DMS53 treated with DMSO at 0.1 percent for 48 hours (cell line): ENCODE results near the gene FAM163A.

ENCODE experiments used
- DNase-seq: peaks from one replicate; lab custom pipeline; 2025; ENCODE audit not compliant: unreplicated experiment; lab: John Stamatoyannopoulos, UW

Gene FAM163A

DNA sequence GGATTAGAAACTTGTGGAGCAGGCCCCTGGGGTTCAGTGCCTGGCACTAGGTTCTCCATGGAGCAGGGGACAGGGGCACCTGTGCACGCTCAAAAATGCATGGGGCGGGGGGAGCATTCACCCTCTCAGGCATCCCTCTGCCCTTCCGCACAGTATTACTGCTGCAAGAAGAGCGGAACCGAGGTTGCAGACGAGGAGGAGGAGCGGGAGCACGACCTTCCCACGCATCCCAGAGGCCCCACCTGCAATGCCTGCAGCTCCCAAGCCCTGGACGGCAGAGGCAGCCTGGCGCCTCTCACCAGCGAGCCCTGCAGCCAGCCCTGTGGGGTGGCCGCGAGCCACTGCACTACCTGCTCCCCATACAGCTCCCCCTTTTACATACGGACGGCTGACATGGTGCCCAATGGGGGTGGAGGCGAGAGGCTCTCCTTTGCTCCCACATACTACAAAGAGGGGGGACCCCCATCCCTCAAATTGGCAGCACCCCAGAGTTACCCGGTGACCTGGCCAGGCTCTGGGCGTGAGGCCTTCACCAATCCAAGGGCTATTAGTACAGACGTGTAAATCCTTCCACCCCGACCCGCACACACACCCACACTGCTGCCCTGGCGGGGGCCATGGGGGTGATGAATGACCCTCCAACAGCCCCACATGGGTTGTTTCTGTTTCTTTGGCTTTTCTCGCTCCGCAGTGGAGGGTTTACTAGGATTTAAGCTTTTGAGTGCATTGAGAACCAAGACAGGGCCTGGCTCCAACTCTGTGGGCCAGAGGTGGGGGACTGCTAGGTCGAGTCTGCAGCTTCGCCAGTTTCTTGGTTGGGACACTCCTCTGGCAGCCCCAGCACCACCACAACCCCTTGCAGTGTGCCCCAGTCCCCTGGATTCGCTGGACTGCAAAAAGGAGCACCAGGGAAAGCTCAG lies 70.8 kb downstream of the FAM163A start:
- no peak for DNase-seq

DNA sequence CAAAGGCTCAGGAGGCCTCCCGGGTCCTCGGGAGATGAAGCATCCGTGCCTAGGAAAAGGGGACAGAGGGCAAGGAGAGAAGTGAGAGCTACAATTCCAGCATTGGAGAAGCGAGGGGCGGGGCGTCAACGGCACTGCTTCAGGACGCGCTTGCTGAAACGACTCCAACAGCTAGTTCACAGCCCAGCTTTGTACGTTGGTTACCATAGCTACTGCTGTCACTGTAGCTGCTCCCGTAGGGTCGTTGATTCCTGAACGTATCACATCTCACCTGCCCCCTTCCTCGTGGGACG lies 71.4 kb downstream of the FAM163A start:
- peak; percentile 88 for DNase-seq

DNA sequence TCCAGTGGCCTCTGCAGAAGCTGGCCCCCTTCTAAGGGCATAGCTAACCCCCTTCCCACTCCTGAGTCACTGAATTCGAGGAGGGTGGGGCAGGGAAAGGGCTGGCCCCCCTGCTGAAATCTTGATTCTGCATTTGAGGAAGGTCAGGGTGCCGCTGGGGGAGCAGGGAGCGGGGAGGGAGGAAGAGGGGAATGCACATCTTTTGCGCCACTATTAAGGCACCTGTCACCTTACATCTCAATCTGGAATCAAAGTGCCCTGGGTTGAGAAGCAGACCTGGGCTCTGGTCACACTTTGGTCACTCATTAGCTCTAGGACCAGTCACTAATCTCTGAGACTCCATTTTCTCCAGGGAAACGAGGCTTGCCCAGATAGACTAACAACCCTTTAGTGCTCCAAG lies 72.5 kb downstream of the FAM163A start:
- peak; percentile 44 for DNase-seq

DNA sequence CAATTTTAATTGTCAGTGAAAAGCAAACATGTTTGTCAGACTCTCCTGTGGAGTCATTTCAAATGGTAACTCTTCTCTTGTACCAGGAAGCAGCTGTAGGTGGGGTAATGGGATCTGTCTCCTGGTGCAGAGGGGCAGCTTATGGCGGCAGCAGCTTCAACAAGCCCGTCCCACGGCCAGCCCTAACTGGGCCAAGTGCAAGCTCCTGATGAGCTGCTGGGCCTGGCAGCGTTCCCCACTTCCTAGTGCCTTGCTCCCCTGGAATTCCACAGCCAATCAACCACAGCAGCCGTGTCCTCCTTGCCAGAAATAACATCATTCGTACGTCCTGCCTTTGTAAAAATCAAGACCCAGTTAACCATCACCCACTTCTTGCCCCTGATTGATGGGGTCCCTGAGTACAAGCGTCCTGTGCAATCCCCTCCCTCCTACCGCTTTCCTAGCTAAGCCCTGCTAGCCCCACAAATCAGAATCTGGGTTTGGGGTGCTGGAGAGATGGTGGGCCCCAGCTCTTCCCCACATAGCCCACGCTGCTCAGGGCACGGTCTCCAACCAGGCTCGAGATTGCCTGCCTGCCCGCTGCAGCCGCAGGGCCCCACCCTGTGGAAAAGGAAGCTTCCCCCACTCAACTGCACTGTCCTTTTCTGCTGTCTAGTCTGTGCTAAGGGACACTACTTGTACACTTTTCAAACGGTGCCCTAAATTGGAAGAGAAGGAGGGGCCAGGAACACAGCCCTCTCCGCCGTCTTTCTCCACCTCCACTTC lies 73.3 kb downstream of the FAM163A start:
- DNase-seq = peak; percentile 41

DNA sequence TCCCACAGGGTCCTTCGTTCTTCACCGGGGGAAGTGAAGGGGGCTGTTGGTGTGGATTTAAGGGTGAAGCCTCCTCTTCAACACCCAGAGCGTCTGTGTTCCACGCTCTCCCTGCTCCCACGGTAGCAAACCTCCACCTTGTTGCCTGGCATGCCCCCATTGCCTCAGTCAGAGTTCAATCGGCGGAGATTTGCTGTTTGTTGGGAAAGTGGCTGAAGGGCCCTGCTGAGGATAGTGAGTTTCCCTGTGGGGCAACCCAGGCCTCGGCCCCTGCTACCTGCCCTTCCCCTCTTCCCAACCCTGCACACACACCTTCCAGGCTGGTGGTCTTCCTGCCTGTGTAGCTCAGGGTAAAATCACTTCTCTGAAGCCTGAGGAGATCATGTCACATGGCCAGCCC lies 74.0 kb downstream of the FAM163A start:
- DNase-seq = no peak

DNA sequence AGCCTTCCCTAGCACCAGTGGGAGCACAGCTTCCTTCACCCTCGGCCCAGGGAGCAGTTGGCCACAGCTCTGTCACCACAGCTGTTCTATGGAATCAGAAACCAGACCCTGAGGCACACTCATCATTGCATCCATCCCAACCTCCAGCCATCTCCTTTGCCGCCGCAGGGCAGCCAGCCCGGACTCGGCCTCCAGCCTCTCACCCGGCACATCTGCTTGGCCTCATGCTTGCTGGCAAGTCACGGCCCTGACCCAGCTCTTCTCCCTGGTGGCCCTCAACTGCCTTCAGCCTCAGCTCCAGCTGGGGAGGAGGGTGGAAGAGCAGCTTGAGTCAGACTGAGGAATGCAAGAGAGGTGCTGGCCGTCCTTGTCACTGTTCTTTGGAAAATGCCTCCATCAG lies 74.7 kb downstream of the FAM163A start:
- DNase-seq = no peak

DNA sequence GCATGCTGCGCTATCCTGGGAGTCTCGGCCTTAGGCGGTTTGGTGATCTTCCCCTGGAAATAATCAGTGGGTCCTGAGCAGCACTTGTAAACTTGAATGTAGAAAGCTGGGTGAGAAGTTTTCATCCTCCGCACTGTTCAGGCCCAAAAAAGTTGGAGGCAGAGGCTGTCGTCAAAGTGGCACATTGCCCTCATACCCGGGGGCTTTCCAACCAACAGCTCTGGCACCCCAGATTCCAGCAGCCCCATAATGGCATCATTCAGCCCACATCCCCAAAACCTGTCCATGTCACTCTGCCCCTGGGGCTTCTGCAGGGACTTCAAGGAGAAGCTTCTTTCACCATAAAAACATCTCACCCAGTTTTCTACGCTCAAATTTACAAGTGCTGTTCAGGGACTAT lies 75.2 kb downstream of the FAM163A start:
- no peak for DNase-seq

DNA sequence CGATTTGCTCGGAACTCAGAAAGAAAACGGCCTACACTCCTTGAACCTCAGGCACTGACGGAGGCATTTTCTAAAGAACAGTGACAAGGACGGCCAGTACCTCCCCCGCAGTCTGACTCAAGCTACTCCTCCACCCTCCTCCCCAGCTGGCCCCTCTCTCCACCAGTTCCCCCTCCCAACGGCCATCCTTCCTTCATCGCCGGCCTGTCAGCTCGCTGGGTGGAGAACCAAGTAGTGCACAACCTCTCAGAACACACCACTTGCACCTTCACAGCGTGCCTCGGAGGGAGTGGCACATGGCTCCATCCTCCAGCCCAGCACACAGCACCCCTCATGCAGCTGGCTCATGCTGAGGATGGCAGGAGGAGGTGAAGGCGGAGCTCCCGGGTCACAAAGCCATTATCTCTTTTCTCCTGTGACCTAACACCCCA lies 75.7 kb downstream of the FAM163A start:
- DNase-seq = no peak

DNA sequence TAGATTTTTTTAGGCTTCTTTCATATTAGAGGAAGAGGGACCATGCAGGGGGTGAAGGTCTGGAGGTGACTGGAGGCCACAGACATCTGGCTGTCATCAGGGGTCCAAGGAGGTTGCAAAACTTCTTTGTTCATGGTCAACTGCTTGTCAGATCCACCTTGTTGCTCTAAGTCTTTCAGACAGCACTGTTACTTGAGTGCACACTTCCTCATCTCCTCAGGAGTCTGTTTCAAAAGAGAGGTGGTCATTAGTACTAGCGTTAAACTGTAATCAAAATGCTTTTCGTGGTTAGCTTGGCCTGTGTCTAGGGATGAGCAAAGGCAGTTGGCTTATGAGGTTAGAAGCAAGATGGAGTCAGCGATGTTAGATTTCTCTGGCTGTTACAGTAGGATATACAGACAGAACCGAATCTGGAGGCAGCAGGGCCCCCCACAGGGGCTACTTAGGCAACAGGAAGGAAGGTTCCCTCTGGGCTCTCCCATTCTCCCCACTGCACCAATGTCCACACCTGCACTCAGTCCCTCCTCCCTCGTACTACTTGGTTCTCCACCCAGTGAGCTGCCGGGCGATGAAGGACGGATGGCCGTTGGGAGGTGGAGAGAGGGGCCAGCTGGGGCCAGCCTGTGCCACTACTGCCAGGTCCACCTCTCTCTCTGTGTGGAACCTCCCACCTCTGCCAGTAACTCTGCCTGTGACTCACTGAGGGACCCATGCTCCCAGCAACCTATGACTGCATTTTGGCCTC lies 77.3 kb downstream of the FAM163A start:
- DNase-seq = no peak

DNA sequence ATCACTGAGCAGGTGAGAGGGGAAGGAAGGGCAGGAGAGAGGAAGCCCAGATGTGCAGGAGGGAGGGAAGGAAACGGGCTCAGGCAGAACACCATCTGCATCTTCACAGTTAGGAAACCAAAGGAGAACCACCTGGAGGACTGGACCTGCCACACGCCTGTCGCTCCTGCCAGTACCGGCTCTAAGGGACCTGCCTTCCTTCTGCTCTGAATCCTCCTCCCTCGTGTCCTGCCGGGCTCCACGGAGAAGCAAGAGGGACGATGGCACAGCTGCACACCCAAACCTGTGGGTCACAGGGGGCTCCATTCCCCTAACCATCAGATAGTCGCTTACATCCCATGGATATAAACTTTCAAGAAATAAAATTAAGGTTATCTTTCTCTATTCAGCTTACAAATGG lies 78.4 kb downstream of the FAM163A start:
- no peak for DNase-seq

DNA sequence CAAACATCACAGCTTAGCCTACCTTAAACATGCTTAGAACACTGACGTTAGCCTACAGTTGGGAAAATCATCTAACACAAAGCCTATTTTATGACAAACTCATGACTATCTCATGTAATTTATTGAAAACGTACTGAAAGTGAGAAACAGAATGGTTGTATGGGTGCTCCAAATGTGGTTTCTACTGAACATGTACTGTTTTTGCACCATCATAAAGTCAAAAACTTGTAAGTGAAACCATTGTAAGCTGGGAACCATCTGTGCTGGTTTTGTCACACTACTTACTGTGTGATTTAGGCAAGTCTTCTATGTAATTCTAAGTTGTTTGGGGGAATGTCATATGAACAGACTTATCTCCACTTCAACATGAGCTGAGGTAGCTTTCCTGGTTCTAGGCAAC lies 79.0 kb downstream of the FAM163A start:
- no peak for DNase-seq

DNA sequence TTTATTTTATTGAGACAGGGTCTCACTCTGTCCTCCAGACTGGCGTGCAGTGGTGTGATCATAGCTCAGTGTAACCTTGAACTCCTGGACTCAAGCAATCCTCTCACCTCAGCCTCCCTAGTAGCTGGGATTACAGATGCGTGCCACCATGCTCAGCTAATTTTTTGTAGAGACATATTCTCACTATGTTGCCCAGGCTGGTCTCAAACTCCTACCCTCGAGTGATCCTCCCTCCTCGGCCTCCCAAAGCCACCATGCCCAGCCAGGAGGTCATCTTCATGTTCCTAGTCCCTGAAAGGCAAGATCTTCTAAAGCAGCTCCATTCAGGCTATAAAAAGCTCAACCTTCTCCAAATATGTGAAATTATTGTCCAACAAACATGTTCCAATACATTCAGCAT lies 80.6 kb downstream of the FAM163A start:
- DNase-seq = no peak

DNA sequence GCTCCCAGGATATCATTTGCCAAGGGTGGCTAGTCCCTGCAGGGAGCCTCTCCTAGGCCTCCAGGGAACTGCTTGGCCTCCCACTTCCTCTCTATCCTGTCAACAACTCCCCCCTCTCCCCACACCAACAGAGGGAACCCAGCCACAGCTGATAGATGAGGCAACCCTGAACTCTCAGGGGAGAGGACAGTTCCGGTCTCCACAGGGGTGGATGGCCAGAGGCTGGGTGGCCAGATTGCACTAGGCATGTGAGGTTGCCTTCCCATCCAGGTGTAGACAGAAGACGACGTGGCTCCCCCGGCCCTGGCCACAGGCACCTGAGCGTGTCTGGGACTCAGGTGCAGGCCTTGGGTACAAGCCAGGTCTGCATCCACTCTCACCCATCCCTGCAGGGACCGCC lies 81.2 kb downstream of the FAM163A start:
- DNase-seq = no peak

DNA sequence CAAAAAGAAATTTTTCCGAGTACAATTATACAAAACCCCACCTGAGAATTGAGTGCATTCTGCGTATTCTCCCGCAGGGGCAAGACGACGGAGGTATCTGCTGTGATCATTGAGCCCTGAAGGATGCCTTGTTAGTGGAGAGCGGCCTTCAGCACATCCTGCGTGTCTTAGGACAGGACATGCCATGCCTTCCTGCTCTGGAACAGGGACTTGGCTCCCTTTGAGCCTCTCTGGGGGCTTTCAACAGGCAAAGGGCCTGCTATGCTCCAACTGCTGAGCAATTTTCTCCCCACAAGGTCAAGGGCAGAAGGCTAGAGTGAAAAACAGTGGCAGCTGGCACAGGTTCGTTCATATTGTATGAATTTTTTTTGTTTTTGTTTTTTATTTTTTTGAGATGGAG lies 82.1 kb downstream of the FAM163A start:
- DNase-seq = no peak

DNA sequence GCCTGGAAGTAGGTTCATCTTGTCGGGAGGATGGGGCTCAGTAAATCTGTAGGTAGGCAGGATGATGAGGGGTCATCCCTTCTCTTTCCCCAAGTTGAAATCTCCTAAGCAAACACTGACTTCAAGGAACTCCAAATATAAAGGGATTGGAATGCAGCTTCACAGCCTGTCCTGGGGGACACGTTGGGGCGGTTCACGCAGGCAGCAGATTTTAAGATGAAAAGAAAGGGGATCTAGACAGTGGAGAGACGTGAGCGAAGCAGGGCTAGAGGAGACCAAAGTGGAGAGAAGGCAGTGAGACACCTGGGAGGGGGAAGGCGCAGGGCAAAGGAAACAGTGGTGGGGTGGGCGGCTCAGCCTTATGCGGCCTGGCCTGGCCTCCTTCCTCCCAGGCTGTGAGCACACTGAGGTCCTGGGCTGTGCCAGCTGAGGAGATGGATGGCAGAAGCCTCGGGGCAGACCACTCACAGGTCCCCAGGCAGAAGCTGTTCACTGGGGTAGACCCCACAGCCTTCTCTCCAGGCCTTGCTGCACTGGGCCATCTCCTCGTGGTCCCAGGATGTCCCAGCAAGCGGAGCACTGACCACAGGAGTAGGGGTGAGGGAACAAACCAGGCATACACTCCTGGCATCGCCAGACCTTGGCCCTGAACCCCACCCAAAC lies 82.8 kb downstream of the FAM163A start:
- DNase-seq = no peak

DNA sequence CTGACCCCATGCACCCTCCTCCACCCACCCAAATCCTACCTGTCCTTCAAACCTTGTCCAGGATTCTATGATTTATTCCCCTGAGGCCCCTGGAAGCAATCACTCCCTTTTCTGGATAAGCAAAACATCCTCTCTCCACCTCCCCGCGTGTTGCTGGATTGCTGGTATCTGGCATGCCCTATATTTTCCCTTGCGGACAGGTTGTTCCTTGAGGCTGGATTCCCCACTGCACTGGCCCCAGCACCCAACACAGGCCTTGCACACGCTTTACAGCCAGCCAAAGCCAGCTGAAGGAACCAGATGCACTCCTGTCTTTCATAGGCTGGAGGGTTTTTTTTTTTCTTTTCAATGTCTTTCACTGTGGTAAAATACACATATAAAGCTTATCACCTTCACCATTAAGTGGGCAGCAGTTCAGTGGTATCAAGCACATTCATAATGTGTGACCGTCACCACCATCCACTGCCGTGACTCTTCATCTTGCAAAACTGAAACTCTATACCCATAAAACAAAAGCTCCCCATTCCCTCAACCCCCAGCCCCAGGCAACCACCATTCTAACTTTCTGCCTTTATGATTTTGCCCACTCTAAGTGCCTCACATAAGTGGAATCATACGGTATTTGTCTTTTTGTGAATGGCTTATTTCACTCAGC lies 83.7 kb downstream of the FAM163A start:
- no peak for DNase-seq

DNA sequence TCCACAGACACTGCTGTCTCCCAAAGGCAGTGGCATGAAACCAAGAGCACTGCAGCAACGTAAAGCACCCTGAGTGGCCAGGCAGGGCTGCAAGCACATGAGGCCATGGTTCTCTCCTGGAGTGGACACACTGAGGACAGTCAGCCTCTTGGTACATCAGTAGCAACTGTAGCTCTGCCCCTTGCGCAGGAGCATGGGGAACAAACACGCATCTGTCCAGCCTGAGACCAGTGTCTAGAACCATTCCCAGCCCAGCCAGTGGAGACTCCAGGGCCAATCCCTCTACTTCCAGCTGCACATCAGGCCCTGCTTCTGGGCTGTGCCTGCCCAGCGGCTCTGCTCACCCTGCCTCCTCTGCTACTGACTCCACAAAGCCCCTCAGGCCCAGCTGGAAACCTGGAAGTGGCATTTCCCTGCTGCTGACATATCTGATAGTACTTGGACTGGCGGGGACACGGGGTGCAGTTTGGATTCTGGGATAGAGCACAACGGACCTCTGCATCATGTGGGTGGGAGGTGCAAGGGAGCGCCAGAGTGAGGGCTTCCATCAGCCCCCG lies 85.5 kb downstream of the FAM163A start:
- DNase-seq = no peak

DNA sequence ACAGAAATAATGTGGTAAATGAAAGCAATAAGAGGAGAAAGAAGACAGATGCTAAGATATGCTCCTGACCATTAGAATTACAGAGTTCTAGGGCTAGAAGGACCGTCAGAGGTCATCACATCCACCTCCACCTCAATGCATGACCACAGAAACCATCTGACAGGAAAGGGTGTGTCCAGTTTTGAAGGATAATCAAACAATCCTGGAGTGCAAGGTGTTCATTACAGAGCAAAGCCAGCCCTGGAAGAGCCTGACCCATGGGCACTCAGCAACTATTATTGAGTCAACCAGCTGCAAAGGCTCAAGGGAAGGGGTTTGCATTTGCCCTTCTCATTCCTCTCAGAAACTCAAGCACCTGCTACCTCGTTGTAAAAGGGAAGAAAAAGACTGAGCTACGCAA lies 88.1 kb downstream of the FAM163A start:
- DNase-seq = peak; percentile 81

DNA sequence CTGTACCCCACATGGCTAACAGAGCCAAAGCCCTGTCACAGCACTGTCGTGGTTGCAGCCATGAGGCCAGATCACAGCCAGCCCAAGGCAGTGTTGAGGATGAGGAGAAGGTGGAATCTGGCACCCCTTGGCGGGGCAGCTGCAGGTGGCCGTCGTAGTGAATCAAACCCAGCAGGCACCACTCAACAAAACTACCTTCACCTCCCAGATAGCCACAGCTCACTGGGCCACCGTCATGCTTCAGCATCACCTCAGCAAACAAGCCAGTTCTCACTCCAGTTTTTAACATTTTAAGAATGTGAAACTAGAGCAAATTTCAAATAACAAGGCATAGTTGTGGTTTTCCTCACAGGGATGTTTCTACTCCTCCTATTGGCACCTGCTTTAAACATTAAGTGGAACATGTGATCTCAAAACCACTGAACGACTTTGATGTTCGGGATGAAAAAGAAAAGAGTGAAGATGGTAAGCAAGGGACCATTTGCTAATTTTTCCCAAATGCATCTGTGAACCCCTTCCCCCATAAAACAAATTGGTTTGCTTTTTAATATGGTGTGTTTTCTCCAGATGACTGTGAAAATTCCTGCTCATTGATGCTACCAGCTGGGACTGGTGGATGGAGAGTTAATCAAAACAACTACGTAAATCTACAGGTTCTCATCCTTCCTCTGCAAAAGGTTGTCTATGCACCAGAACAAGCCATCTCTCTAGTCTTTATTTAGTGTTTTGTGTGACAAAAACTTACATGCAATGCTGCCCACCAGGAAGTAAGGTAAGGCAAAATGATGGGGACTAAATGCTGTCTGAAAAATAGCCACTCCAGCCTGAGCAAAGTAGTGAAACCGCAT lies 89.0 kb downstream of the FAM163A start:
- no peak for DNase-seq
